ENCODE results near the gene ADGRF1.
"Not testable (repeated sequence)": the region's sequence is repeated elsewhere in the genome, so short reads cannot be mapped to it uniquely, and the experiment has no call there.

ADGRF1 gene

DNA sequence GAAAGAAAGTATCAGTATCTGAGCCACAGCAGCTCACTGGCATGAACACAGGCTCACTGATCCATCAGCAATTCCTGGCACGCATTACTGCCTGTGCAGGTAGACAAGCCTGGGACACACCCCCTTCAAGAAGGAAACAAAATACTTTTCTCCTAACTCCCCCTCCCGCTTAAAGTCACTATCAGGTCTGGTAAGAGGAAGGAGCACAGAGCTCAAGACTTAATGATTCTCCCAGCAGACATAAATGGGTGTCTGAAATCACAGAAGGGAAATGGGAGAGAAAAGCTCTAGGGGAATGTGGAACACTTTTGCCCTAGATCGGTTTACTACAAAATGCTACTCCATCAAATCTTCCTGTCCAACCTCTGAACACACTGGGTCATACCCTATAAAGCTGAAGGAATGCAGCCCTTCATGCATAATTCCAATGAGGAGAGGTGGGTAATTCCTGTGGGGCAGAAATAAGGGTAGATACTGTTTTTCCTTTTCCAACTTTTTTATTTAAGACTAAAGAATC, at the start of gene ADGRF1:
TSS of gene ADGRF1 (minus strand) at position 58 of the 517 bp plus-strand sequence. CDS start 13,271 bp downstream, outside the sequence.
- H3K4me3 Mint-ChIP-seq, result no peak within 1 kb of the TSS
- no peak for ATAC-seq
- no peak within 1 kb of the TSS for H3K27ac Mint-ChIP-seq
- H3K9me3 Mint-ChIP-seq, result no peaks in the 10 kb centered on the region
- no peak for DNase-seq
- peaks cover 21% of the 10 kb centered on the region for H3K27me3 Mint-ChIP-seq
- H3K4me1 Mint-ChIP-seq, result no peaks in the 10 kb centered on the region

- Mint-ChIP-seq H3K4me1 (no peaks in the 10 kb centered on the region), H3K4me3 (no peak overlapping the region), H3K27ac (no peak overlapping the region), H3K9me3 (no peaks in the 10 kb centered on the region), H3K27me3 (no peaks in the 10 kb centered on the region)
- ATAC-seq, result no peak
- no peak for DNase-seq
These were observed 48.7 kb upstream of the ADGRF1 start for GRCh38 chr6:47090881-47091280.

DNA sequence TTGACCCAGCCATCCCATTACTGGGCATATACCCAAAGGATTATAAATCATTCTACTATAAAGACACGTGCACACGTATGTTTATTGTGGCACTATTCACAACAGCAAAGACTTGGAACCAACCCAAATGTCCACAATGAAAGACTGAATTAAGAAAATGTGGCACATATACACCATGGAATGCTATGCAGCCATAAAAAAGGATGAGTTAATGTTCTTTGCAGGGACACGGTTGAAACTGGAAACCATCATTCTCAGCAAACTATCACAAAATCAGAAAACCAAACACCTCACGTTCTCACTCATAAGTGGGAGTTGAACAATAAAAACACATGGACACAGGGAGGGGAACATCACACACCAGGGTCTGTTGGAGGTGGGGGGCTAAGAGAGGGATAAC, 47.3 kb upstream of the ADGRF1 start:
- not testable (repeated sequence) for ATAC-seq, H3K9me3 Mint-ChIP-seq, H3K4me3 Mint-ChIP-seq, H3K4me1 Mint-ChIP-seq, H3K27ac Mint-ChIP-seq, DNase-seq
- peaks cover 12% of the 10 kb centered on the region for H3K27me3 Mint-ChIP-seq

DNA sequence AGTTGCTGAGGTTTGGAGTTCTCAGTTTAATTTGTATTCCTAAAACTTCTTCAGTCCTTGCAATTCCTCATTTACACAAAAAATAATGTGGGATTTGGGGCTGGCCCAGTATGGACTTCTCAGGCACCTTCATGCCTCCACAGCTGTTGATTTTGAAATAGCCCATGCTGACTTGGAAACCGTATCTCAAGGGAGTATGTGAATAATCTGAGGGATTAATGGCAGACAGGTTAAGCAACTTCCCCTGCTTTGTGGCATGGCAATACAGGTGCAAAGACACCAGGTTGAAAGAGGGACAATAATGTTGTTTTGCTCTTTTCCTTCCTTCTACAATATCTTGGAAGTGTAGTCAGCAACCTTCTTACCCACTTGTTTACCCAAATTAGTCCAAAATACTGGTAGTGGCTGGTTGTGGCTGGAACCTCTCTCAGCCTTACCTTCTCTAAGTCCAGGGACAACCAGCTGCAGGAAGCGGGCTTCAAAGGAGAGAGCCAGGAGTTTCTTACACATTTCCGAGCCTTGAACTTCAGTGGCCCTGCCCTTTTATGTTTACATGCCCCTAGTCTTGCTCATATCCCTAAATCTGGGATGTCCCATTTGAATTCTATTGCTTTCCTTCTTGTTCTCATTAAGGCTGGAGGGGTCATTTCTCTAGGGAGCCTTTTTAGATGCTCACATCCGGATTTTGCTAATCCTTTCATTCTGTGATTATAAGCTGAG, 44.1 kb upstream of the ADGRF1 start:
- no peak for ATAC-seq
- Mint-ChIP-seq H3K4me3 (no peak overlapping the region), H3K9me3 (no peaks in the 10 kb centered on the region), H3K27me3 (peaks cover 14% of the 10 kb centered on the region), H3K27ac (no peak overlapping the region), H3K4me1 (no peaks in the 10 kb centered on the region)
- DNase-seq, result no peak

- no peak for ATAC-seq
- H3K27ac Mint-ChIP-seq, result no peak overlapping the region
These were observed 42.5 kb upstream of the ADGRF1 start for GRCh38 chr6:47084610-47085009.

DNA sequence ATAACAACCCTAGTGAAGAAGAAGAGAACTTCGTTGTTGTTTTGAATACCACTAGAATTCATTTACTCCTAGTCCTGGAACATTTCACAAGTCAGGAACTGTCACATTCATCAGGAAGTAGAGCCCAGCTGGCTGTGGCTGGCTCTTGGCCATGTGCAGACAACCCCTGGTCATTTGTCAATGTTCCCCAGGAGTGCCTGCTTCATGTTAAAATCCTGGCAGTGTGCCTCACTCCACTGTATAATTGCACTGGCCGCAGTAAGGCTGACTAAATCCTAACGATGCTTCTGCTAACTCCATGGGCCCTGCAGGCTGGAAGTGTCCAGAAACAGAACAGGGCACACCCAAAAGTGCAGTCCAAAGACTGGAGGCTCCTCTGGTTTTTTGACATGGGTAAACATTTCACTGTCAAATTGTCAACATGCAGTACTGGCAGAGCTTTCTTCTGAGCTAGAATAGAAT, 41.5 kb upstream of the ADGRF1 start:
- H3K4me3 Mint-ChIP-seq, result no peak overlapping the region
- DNase-seq, result no peak
- ATAC-seq, result no peak
- no peaks in the 10 kb centered on the region for H3K9me3 Mint-ChIP-seq
- H3K4me1 Mint-ChIP-seq, result no peaks in the 10 kb centered on the region
- H3K27ac Mint-ChIP-seq, result no peak overlapping the region
- peaks cover 21% of the 10 kb centered on the region for H3K27me3 Mint-ChIP-seq

More at GRCh38 chr6:47084610-47085009, 42.5 kb upstream of the ADGRF1 start:
- H3K4me1 Mint-ChIP-seq, result no peaks in the 10 kb centered on the region
- H3K4me3 Mint-ChIP-seq, result no peak overlapping the region
- DNase-seq, result no peak
- peaks cover 21% of the 10 kb centered on the region for H3K27me3 Mint-ChIP-seq
- H3K9me3 Mint-ChIP-seq, result no peaks in the 10 kb centered on the region

GRCh38 chr6:47080083-47080596, 38.0 kb upstream of the ADGRF1 start:
- H3K27ac Mint-ChIP-seq, result no peak overlapping the region
- no peak overlapping the region for H3K4me3 Mint-ChIP-seq
- no peaks in the 10 kb centered on the region for H3K9me3 Mint-ChIP-seq
- no peaks in the 10 kb centered on the region for H3K4me1 Mint-ChIP-seq
- DNase-seq, result no peak
- ATAC-seq, result no peak
- peaks cover 16% of the 10 kb centered on the region for H3K27me3 Mint-ChIP-seq

DNA sequence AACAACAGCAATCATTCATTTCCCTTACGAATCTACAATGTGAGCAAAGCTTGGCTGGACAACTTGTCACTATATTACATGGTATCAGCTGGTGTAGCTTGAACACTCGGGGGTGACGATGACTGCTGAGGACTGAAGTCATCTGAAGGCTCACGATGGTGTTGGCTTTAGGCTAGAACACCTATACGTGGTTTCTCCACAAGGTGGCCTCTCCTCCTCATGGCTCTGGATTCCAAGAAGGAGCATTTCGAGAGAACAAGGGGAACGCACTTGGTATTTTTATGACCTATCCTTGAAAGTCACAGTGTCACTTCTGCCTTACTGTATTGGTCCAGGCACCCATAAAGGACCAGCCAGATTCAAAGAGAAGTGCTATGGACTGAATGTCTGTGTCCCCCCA, 37.5 kb upstream of the ADGRF1 start:
- DNase-seq, result no peak
- no peak overlapping the region for H3K27ac Mint-ChIP-seq
- peaks cover 11% of the 10 kb centered on the region for H3K27me3 Mint-ChIP-seq
- no peaks in the 10 kb centered on the region for H3K4me1 Mint-ChIP-seq
- H3K9me3 Mint-ChIP-seq, result no peaks in the 10 kb centered on the region
- no peak for ATAC-seq
- no peak overlapping the region for H3K4me3 Mint-ChIP-seq

DNA sequence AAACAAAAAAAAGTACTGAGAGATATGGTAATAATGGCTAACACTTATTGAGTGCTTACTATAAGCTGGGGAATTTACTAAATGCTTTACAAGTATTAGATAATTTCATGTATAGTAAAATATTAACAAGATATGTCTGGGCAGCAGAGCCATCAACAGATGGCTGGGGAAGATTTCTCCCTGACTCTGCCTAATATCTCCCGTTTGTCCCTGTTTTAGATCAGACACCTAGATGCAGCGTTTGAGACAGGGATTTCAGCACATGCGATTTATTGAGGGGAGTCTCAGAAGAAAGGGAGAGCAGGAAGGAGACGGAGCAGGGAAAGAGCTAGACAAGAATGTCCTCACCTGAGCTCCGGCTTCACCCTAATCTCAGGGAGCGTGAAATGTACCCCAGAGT, 36.9 kb upstream of the ADGRF1 start:
- H3K4me1 Mint-ChIP-seq, result no peaks in the 10 kb centered on the region

GRCh38 chr6:47076422-47077344, 34.6 kb upstream of the ADGRF1 start:
- ATAC-seq, result no peak
- no peak for DNase-seq
- H3K27me3 Mint-ChIP-seq, result peaks cover 7% of the 10 kb centered on the region

More for the DNA sequence above, 36.9 kb upstream of the ADGRF1 start:
- no peaks in the 10 kb centered on the region for H3K9me3 Mint-ChIP-seq
- no peak overlapping the region for H3K4me3 Mint-ChIP-seq
- H3K27me3 Mint-ChIP-seq, result peaks cover 7% of the 10 kb centered on the region
- no peak for ATAC-seq
- no peak overlapping the region for H3K27ac Mint-ChIP-seq
- DNase-seq, result no peak

GRCh38 chr6:47075741-47076421, 33.7 kb upstream of the ADGRF1 start:
- no peak for ATAC-seq
- peaks cover 7% of the 10 kb centered on the region for H3K27me3 Mint-ChIP-seq
- no peaks in the 10 kb centered on the region for H3K4me1 Mint-ChIP-seq
- H3K9me3 Mint-ChIP-seq, result no peaks in the 10 kb centered on the region
- H3K27ac Mint-ChIP-seq, result no peak overlapping the region
- no peak overlapping the region for H3K4me3 Mint-ChIP-seq
- DNase-seq, result no peak

More at GRCh38 chr6:47076422-47077344, 34.6 kb upstream of the ADGRF1 start:
- no peak overlapping the region for H3K4me3 Mint-ChIP-seq
- H3K4me1 Mint-ChIP-seq, result no peaks in the 10 kb centered on the region
- H3K9me3 Mint-ChIP-seq, result no peaks in the 10 kb centered on the region
- no peak overlapping the region for H3K27ac Mint-ChIP-seq

DNA sequence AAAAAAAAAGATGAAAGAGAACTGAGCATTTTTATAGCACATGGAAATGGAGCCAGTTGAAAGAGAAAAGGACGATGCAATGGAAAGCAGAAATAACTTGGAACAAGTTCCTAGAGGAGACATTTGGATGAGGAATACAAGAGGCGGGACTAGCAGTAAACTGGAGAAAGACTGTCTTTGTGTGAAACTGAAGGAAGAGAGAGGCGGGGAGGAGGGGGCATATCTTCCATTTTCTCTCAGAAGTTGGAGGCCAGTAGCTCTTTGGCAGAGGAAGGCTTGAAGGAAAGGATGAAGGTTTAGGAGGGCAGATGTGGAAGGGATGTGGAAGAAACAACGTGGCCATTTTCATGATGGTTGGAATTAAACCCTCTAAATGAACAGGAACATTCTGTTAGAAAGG, 33.0 kb upstream of the ADGRF1 start:
- DNase-seq, result no peak
- Mint-ChIP-seq H3K9me3 (no peaks in the 10 kb centered on the region), H3K4me1 (no peaks in the 10 kb centered on the region), H3K27ac (no peak overlapping the region), H3K4me3 (no peak overlapping the region), H3K27me3 (peaks cover 6% of the 10 kb centered on the region)
- ATAC-seq, result no peak

- ATAC-seq, result no peak
- Mint-ChIP-seq H3K4me1 (no peaks in the 10 kb centered on the region), H3K27me3 (no peaks in the 10 kb centered on the region), H3K4me3 (no peak overlapping the region), H3K27ac (no peak overlapping the region), H3K9me3 (no peaks in the 10 kb centered on the region)
- no peak for DNase-seq
These were observed 31.3 kb upstream of the ADGRF1 start for GRCh38 chr6:47073125-47074110.

DNA sequence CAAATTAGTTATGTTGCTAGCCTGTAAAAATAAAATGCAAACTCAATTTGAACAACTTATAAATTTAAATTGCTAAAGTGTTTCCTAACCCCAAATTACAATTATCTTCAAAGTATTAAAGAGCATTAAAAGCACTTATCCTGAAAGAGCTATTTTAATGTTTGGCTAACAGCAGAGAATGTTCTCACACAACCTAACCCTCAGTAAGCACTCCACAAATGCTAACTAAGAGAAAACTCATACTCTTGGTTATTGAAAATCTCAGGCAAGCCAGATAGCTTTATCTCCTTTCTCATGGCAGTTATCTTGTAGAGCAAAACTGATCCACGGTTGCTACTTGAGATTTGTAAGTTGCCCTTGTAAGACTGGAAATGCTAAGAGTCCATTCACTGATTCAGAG, 30.5 kb upstream of the ADGRF1 start:
- ATAC-seq (no peak), DNase-seq (no peak)
- no peaks in the 10 kb centered on the region for H3K9me3 Mint-ChIP-seq
- H3K4me3 Mint-ChIP-seq, result no peak overlapping the region
- H3K27ac Mint-ChIP-seq, result no peak overlapping the region
- H3K4me1 Mint-ChIP-seq, result no peaks in the 10 kb centered on the region
- H3K27me3 Mint-ChIP-seq, result no peaks in the 10 kb centered on the region

Data from stimulated activated naive CD8-positive, alpha-beta T cell treated with anti-CD3 and anti-CD28 coated beads, Interleukin-15, amount 100 ng/mL, for 72 hours (primary cell).